ENCODE data around the gene FKBP8.
"Not testable (repeated sequence)": the region's sequence is repeated elsewhere in the genome, so short reads cannot be mapped to it uniquely, and the experiment has no call there.

Gene FKBP8

GRCh38 chr19:18542941-18543813, at the start of gene FKBP8:
TSS of gene FKBP8 (minus strand) at chr19:18543573. CDS start at chr19:18541970, 1,603 bp downstream.
- H3K4me1 Mint-ChIP-seq, result peaks cover 24% of the 10 kb centered on the region
- peak; percentile 89 for ATAC-seq

GRCh38 chr19:18592732-18593131, 49.4 kb upstream of the FKBP8 start:
- H3K4me1 Mint-ChIP-seq, result peaks cover 35% of the 10 kb centered on the region
- DNase-seq, H3K4me3 Mint-ChIP-seq, ATAC-seq, H3K27ac Mint-ChIP-seq, H3K27me3 Mint-ChIP-seq, H3K9me3 Mint-ChIP-seq: not testable (repeated sequence)
- peaks cover 11% of the 10 kb centered on the region for H3K36me3 Mint-ChIP-seq (ENCODE audit: low read depth)

More at GRCh38 chr19:18542941-18543813, at the start of gene FKBP8:
- DNase-seq, result peak; percentile 96
- peak within 1 kb of the TSS; percentile 88 for H3K27ac Mint-ChIP-seq
- no peaks in the 10 kb centered on the region for H3K27me3 Mint-ChIP-seq
- no peaks in the 10 kb centered on the region for H3K9me3 Mint-ChIP-seq
- peaks cover 7% of the 10 kb centered on the region for H3K36me3 Mint-ChIP-seq (ENCODE audit: low read depth)
- H3K4me3 Mint-ChIP-seq, result peak within 1 kb of the TSS; percentile 85

- Mint-ChIP-seq H3K36me3 (ENCODE audit: low read depth) (peaks cover 11% of the 10 kb centered on the region), H3K27ac (no peak overlapping the region), H3K27me3 (peaks cover 7% of the 10 kb centered on the region), H3K4me1 (peaks cover 37% of the 10 kb centered on the region), H3K9me3 (no peaks in the 10 kb centered on the region), H3K4me3 (no peak overlapping the region)
- no peak for ATAC-seq
- DNase-seq, result no peak
Observed at GRCh38 chr19:18591735-18592385, 48.5 kb upstream of the FKBP8 start.

- Mint-ChIP-seq H3K4me3 (peak overlapping the region; percentile 89), H3K27ac (peak overlapping the region; percentile 92), H3K27me3 (peaks cover 3% of the 10 kb centered on the region), H3K9me3 (no peaks in the 10 kb centered on the region), H3K4me1 (peaks cover 36% of the 10 kb centered on the region), H3K36me3 (ENCODE audit: low read depth) (peaks cover 11% of the 10 kb centered on the region)
- no peak for DNase-seq
- no peak for ATAC-seq
Observed at GRCh38 chr19:18590273-18591272, 47.2 kb upstream of the FKBP8 start.

- H3K27ac Mint-ChIP-seq, result peak overlapping the region; percentile 92
Observed at GRCh38 chr19:18589380-18590272, 46.3 kb upstream of the FKBP8 start.

GRCh38 chr19:18588611-18589379, 45.4 kb upstream of the FKBP8 start, which contains the start of gene REX1BD:
TSS of gene REX1BD (plus strand) at chr19:18588798. CDS start at chr19:18588802, 4 bp downstream.
- no peaks in the 10 kb centered on the region for H3K9me3 Mint-ChIP-seq
- ATAC-seq (peak; percentile 90), DNase-seq (peak; percentile 91)
- H3K4me3 Mint-ChIP-seq, result peak within 1 kb of the TSS; percentile 89
- H3K27ac Mint-ChIP-seq, result peak within 1 kb of the TSS; percentile 92
- no peaks in the 10 kb centered on the region for H3K27me3 Mint-ChIP-seq
- H3K36me3 Mint-ChIP-seq (ENCODE audit: low read depth), result peaks cover 11% of the 10 kb centered on the region
- peaks cover 31% of the 10 kb centered on the region for H3K4me1 Mint-ChIP-seq

More at GRCh38 chr19:18589380-18590272, 46.3 kb upstream of the FKBP8 start:
- DNase-seq (peak; percentile 68), ATAC-seq (peak; percentile 55)
- H3K27me3 Mint-ChIP-seq, result no peaks in the 10 kb centered on the region
- peaks cover 11% of the 10 kb centered on the region for H3K36me3 Mint-ChIP-seq (ENCODE audit: low read depth)
- H3K9me3 Mint-ChIP-seq, result no peaks in the 10 kb centered on the region
- H3K4me3 Mint-ChIP-seq, result peak overlapping the region; percentile 89
- peaks cover 33% of the 10 kb centered on the region for H3K4me1 Mint-ChIP-seq

- no peak for DNase-seq
- H3K27ac Mint-ChIP-seq, result peak overlapping the region; percentile 91
- ATAC-seq, result no peak
- H3K4me1 Mint-ChIP-seq, result peaks cover 25% of the 10 kb centered on the region
- peak overlapping the region; percentile 89 for H3K4me3 Mint-ChIP-seq
- no peaks in the 10 kb centered on the region for H3K27me3 Mint-ChIP-seq
- peaks cover 11% of the 10 kb centered on the region for H3K36me3 Mint-ChIP-seq (ENCODE audit: low read depth)
- no peaks in the 10 kb centered on the region for H3K9me3 Mint-ChIP-seq
Observed at GRCh38 chr19:18587962-18588610, 44.7 kb upstream of the FKBP8 start.

GRCh38 chr19:18587561-18587960, 44.2 kb upstream of the FKBP8 start:
- H3K4me3 Mint-ChIP-seq, result peak overlapping the region; percentile 89
- no peak for DNase-seq
- peaks cover 25% of the 10 kb centered on the region for H3K4me1 Mint-ChIP-seq

GRCh38 chr19:18586306-18586705, 42.9 kb upstream of the FKBP8 start:
- no peaks in the 10 kb centered on the region for H3K27me3 Mint-ChIP-seq
- H3K27ac Mint-ChIP-seq, result no peak overlapping the region
- H3K4me1 Mint-ChIP-seq, result peaks cover 25% of the 10 kb centered on the region
- no peaks in the 10 kb centered on the region for H3K9me3 Mint-ChIP-seq
- ATAC-seq (no peak), DNase-seq (no peak)
- peaks cover 11% of the 10 kb centered on the region for H3K36me3 Mint-ChIP-seq (ENCODE audit: low read depth)
- H3K4me3 Mint-ChIP-seq, result no peak overlapping the region

More at GRCh38 chr19:18587561-18587960, 44.2 kb upstream of the FKBP8 start:
- Mint-ChIP-seq H3K9me3 (no peaks in the 10 kb centered on the region), H3K27me3 (no peaks in the 10 kb centered on the region), H3K36me3 (ENCODE audit: low read depth) (peaks cover 11% of the 10 kb centered on the region), H3K27ac (peak overlapping the region; percentile 91)
- ATAC-seq, result no peak

GRCh38 chr19:18580311-18580710, 36.9 kb upstream of the FKBP8 start:
- Mint-ChIP-seq H3K9me3 (no peaks in the 10 kb centered on the region), H3K36me3 (ENCODE audit: low read depth) (peaks cover 22% of the 10 kb centered on the region), H3K4me1 (peaks cover 9% of the 10 kb centered on the region), H3K4me3 (no peak overlapping the region), H3K27me3 (no peaks in the 10 kb centered on the region), H3K27ac (no peak overlapping the region)
- ATAC-seq, result no peak
- DNase-seq, result no peak

- Mint-ChIP-seq H3K9me3 (no peaks in the 10 kb centered on the region), H3K4me1 (peaks cover 35% of the 10 kb centered on the region), H3K27me3 (no peaks in the 10 kb centered on the region), H3K36me3 (ENCODE audit: low read depth) (peaks cover 50% of the 10 kb centered on the region), H3K4me3 (no peak overlapping the region), H3K27ac (no peak overlapping the region)
- no peak for DNase-seq
- ATAC-seq, result no peak
Observed at GRCh38 chr19:18577365-18577914, 34.1 kb upstream of the FKBP8 start.

- no peak overlapping the region for H3K27ac Mint-ChIP-seq
- H3K36me3 Mint-ChIP-seq (ENCODE audit: low read depth), result peaks cover 59% of the 10 kb centered on the region
- H3K4me1 Mint-ChIP-seq, result peaks cover 38% of the 10 kb centered on the region
- no peak for ATAC-seq
- H3K27me3 Mint-ChIP-seq, result no peaks in the 10 kb centered on the region
- H3K4me3 Mint-ChIP-seq, result no peak overlapping the region
- no peak for DNase-seq
- H3K9me3 Mint-ChIP-seq, result no peaks in the 10 kb centered on the region
Observed at GRCh38 chr19:18576383-18576782, 33.0 kb upstream of the FKBP8 start.
